ENCODE measurements around the gene NOXRED1.

The NOXRED1 gene

GRCh38 chr14:77455966-77456640 lies 32.8 kb upstream of the NOXRED1 start:
- TF ChIP-seq REST (IDR thresholded peaks at IDR 0.05; ENCODE audit: insufficient read depth in 1 of 2, low read depth in 2 of 2, low read length in 2 of 2): no peak
- TF ChIP-seq TAF1 (IDR thresholded peaks at IDR 0.05; ENCODE audit: borderline replicate concordance, insufficient read depth, low read length): no peak
- TF ChIP-seq POLR2AphosphoS5 (IDR thresholded peaks at IDR 0.05; ENCODE audit: low read depth, low read length): no peak
- no peak for TF ChIP-seq FOXP2 (optimal IDR thresholded peaks at IDR 0.05; ENCODE audit: borderline replicate concordance, extremely low read depth, extremely low read length, insufficient read depth)
- no peak for TF ChIP-seq SIN3A (IDR thresholded peaks at IDR 0.05; ENCODE audit: borderline replicate concordance, insufficient read depth, low read length)

DNA sequence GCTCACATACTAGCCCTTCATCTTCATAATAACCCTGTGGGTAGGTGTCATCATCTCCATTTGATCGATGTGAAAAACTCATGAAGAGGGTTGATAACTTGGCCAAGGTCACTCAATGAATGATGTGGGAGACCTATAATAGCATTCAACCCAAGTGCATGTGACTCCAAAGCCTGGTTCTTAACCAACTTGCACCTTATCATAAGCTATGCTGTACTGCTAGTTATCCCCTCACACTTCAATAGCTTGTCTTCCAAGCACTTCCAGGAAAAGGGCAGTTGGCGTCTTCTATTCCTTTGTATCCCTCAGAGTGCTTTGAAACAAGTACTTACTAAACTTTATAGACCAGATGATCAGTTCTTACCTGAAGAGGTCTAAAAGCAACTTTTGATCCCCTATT lies 18.9 kb upstream of the NOXRED1 start:
- TF ChIP-seq FOXP2 (optimal IDR thresholded peaks at IDR 0.05; ENCODE audit: borderline replicate concordance, extremely low read depth, extremely low read length, insufficient read depth) (no peak), REST (IDR thresholded peaks at IDR 0.05; ENCODE audit: insufficient read depth in 1 of 2, low read depth in 2 of 2, low read length in 2 of 2) (no peak)

DNA sequence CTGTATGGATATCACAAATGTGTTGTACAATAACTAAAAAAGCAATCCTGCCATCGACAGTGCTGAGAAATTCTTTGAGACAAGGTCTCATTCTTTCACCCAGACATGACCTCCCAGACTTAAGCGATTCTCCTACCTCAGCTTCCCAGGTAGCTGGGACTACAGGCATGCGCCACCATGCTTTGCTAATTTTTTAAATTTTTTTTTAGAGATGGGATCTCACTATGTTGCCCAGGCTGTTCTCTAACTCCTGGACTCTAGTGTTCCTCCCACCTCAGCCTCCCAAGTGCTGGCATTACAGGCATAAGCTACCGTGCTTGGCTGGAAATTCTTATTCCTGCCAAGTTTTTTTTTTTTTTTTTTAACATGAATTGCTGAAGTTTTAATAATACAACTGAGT lies 16.5 kb upstream of the NOXRED1 start:
- no peak for TF ChIP-seq TAF1 (IDR thresholded peaks at IDR 0.05; ENCODE audit: borderline replicate concordance, insufficient read depth, low read length)
- no peak for TF ChIP-seq FOXP2 (optimal IDR thresholded peaks at IDR 0.05; ENCODE audit: borderline replicate concordance, extremely low read depth, extremely low read length, insufficient read depth)
- no peak for TF ChIP-seq POLR2AphosphoS5 (IDR thresholded peaks at IDR 0.05; ENCODE audit: low read depth, low read length)
- TF ChIP-seq SIN3A (IDR thresholded peaks at IDR 0.05; ENCODE audit: borderline replicate concordance, insufficient read depth, low read length): no peak
- no peak for TF ChIP-seq REST (IDR thresholded peaks at IDR 0.05; ENCODE audit: insufficient read depth in 1 of 2, low read depth in 2 of 2, low read length in 2 of 2)

GRCh38 chr14:77438596-77438995 lies 15.3 kb upstream of the NOXRED1 start:
- TF ChIP-seq TAF1 (IDR thresholded peaks at IDR 0.05; ENCODE audit: borderline replicate concordance, insufficient read depth, low read length): no peak
- no peak for TF ChIP-seq FOXP2 (optimal IDR thresholded peaks at IDR 0.05; ENCODE audit: borderline replicate concordance, extremely low read depth, extremely low read length, insufficient read depth)
- no peak for TF ChIP-seq SIN3A (IDR thresholded peaks at IDR 0.05; ENCODE audit: borderline replicate concordance, insufficient read depth, low read length)
- TF ChIP-seq REST (IDR thresholded peaks at IDR 0.05; ENCODE audit: insufficient read depth in 1 of 2, low read depth in 2 of 2, low read length in 2 of 2): no peak
- TF ChIP-seq POLR2AphosphoS5 (IDR thresholded peaks at IDR 0.05; ENCODE audit: low read depth, low read length): no peak

DNA sequence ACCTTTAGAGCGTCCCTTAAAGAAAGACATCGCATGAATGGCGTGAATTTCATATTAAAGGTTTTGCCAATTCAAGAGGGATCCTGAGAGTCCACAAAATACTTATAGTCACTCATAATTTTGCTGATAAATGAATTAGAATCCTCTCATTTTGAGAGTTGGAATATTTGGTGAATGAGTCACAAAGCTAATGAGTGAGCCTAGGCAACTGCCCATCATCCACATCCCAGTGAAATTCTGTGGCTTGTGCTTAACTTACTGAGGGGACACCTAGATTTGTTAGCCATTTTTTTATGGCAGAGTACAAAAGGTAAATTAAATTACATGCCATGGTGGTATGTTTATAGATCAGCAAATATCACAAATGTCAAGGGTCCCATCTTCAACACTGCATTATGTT lies 12.7 kb upstream of the NOXRED1 start:
- TF ChIP-seq TAF1 (IDR thresholded peaks at IDR 0.05; ENCODE audit: borderline replicate concordance, insufficient read depth, low read length) (no peak), POLR2AphosphoS5 (IDR thresholded peaks at IDR 0.05; ENCODE audit: low read depth, low read length) (no peak), REST (IDR thresholded peaks at IDR 0.05; ENCODE audit: insufficient read depth in 1 of 2, low read depth in 2 of 2, low read length in 2 of 2) (no peak), SIN3A (IDR thresholded peaks at IDR 0.05; ENCODE audit: borderline replicate concordance, insufficient read depth, low read length) (no peak), FOXP2 (optimal IDR thresholded peaks at IDR 0.05; ENCODE audit: borderline replicate concordance, extremely low read depth, extremely low read length, insufficient read depth) (no peak)
